GM21381 (cell line): Measurements from ENCODE around the gene UBALD1.
"Not testable (repeated sequence)": the region's sequence is repeated elsewhere in the genome, so short reads cannot be mapped to it uniquely, and the experiment has no call there.

Experiments
- ATAC-seq: cut with Tn5 transposase; IDR thresholded peaks from one replicate; pipeline ENCODE4 v1.9.1; 2021; ENCODE audit warnings: mild to moderate bottlenecking, moderate library complexity; ENCODE audit not compliant: unreplicated experiment

The UBALD1 gene

GRCh38 chr16:4614571-4615383, at the start of gene UBALD1:
UBALD1 (minus strand) TSS chr16:4614888; CDS start chr16:4614797, 91 bp downstream.
- ATAC-seq = peak; percentile 59

DNA sequence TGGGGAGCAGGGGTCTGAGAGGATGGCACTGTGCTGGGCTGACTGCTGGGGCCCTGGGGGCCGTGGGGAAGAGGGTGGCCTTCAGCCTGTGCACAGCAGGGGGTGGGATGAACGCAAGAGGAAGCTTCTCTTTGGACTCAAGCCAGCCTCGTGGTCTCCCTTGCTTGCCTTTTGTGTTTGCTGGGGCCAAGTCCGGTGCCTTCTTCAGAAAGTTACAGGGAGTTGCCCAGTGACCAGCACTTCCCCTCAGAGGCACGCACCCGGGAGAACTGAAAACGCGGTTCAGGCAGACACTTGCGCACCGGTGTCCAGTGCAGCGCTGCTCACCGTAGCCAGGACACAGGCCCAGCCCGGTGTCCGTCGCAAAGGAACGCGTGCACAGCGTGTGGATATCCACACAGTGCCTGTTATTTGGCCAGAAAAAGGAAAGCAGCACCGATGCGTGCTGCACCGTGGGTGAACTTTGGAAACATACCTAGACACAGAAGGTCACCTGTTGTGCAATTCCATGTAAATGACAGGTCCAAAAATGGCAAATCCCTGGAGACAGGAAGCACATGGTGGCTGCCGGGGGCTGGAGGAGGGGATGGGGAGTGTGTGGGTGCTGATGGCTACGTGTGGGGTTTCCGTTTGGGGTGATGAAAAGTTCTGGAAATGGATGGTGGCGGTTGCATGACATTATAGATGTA, 49.2 kb upstream of the UBALD1 start:
- ATAC-seq = no peak

DNA sequence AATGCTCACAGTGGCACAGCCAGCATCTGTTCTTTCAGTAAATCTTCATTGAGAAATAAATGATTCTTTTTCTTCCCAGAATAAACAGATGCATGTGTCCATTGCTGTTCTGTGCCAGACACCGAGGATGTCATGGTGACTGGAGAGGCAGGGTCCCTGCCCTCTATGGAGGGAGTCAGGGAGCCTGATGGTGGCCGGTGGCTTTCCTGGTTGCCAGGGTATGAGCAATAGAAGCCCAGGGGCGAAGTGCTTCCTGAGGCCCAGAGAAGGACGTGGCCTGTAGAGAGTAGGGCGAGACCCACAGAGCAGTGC, 48.7 kb upstream of the UBALD1 start:
- no peak for ATAC-seq

DNA sequence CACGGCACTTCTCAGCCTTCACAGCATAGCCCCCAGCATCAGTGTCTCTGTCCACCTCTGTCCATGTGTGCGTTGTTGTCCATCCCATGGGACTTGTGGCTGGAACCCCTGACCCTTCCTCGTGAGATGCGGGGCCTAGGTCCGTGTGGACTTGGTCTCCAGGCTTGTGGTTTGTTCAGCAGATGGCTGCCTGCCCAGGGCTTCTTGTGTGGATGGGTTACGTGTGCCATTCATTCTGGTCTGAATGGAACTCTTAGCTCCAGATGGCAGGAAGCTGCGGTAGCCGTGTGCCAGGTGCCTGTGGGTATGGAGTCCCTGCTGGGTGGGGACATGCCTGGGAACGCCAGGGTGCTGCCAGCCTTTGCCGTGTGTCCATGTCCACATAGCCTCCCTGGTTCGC, 47.0 kb upstream of the UBALD1 start:
- ATAC-seq = no peak

- ATAC-seq = no peak
These were observed 45.8 kb upstream of the UBALD1 start for GRCh38 chr16:4660454-4661007.

GRCh38 chr16:4659363-4660353, 45.0 kb upstream of the UBALD1 start:
- no peak for ATAC-seq

GRCh38 chr16:4656695-4657686, 42.3 kb upstream of the UBALD1 start:
- no peak for ATAC-seq

DNA sequence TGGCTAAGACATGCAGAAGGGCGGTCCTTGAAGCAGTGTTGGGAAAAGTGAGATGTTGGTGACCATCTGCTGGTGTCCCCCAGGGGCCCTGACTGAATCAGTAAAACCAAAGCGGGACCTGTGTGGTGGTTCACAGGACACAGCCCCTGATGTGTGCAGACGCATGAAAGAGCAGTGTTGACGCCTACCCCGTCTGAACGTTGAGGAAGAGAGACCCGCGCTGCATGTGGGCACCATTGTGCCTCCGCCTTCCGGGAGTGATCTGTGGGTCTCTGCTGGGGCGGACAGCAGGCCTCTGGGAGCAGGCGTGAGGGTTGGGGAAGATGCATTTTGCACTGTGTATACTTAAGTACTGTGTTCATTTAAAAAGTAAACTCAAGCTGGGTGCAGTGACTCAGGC, 41.5 kb upstream of the UBALD1 start:
- no peak for ATAC-seq

DNA sequence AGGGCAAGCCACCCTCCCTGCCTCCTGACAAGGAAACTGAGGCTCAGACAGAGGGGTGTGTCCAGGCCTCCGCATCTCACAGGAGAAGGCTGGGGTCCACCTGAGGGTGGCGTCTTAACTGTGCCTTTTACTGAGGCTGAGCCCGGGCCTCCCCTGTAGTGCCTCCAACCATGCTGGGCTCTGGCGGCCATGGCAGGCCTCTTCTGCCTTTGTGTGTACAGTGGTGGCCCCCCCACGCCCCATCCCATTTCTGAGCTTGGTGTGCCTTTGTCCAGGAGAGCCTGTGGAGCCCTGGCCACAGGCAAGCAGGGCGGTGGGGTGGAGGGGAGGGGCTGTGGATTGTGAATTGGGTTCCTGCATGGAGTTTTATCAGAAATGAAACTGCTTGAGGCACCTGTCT, 41.1 kb upstream of the UBALD1 start:
- ATAC-seq = no peak

DNA sequence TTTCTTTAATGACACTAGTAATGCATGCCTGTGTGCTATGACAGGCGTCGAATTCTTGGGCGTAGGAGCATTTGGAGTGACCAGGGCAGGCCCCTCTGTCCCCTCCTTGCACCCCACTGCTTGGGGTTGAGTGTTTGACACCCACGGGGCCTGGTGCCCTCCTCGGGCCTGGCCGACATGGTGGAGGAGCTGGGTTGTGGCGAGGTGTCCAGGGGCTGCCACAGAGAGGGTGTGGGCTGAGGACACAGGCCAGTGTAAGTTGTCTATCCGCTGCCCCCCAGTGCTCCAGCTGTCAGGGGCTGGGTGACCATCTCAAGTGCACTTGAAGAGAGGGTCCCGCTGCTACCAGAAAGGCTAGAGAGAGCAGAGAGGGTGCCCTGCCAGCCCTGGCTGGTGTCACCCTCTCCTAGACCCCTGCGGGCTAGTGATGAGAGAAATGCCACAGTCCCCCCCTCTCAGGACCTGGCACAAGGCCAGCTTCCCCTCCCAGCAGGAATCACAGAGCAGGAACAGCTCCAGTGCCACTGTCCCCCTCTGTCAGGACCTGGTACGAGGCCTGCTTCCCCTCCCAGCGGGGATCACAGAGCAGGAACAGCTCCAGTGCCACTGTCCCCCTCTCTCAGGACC, 40.4 kb upstream of the UBALD1 start:
- ATAC-seq = no peak

GRCh38 chr16:4654011-4654963, 39.6 kb upstream of the UBALD1 start:
- no peak for ATAC-seq

- no peak for ATAC-seq
These were observed 37.9 kb upstream of the UBALD1 start for GRCh38 chr16:4652561-4652960.

DNA sequence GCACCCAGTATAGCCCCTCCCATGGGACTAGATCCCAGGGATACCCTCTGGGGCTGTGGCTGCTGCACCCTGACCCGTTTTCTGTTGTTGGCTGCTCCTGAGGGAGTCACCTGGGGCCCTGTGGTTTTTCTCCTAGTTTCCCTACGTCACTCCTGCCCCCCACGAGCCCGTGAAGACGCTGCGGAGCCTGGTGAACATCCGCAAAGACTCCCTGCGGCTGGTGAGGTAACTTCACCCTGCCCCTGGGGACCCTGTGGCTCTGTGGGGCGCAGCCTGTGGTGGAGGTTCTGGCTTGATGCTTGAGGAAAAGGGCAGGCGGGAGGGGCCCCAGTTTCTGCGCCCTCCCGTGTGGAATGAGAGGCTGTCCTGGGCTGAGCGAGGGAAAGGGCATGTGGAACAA, 37.1 kb upstream of the UBALD1 start:
- ATAC-seq = no peak

- ATAC-seq = not testable (repeated sequence)
These were observed 35.9 kb upstream of the UBALD1 start for GRCh38 chr16:4650443-4651074.

- ATAC-seq = no peak
These were observed 35.2 kb upstream of the UBALD1 start for GRCh38 chr16:4649744-4650442.

- ATAC-seq = no peak
These were observed 34.2 kb upstream of the UBALD1 start for GRCh38 chr16:4648917-4649316.

DNA sequence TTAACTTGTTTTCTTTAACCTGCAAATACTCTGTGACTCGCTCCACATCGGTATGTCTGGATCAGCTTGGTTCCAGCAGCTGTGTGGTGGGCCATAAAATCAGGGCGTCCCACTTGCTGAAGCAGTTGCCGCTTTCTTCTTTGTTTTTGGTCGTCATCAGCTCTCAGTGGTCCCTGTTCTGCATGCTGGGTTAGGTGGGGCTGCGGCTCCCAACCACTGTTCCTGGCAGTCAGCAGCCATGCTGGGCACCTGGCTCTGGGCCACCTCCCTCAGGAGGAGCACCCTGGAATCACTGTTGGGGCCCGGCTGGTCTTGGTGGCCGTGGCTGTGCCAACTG, 32.9 kb upstream of the UBALD1 start:
- ATAC-seq = no peak
